Right lobe of liver (tissue), 4 donors: Measurements from ENCODE around the gene CHCHD1.

Experiments used
- CTCF ChIP-seq, 4 donors: fragments of 200-600 bp in 3 of 4; fragments of 450-650 bp in 1 of 4; IDR thresholded peaks; one replicate each; pipeline versions ENCODE4 v1.5.1 to v1.8.0; 2016 to 2022; ENCODE audit warnings: antibody characterized with exemption in 4 of 4, mild to moderate bottlenecking in 2 of 4
- POLR2A ChIP-seq: fragments of 450-650 bp; IDR thresholded peaks from one replicate; pipeline ENCODE4 v1.6.1; 2017; ENCODE audit warnings: antibody characterized with exemption, mild to moderate bottlenecking
- donor health status: DM: no; HTN: no; CAD: no.
- donor health status: DM: no; HTN: no; CAD: no.
- donor health status: DM: no; HTN: yes; CAD: no.

GRCh38 chr10:73782749-73783085, 869 bp downstream of the CHCHD1 start:
- TF ChIP-seq CTCF (IDR thresholded peaks at IDR 0.05): no peak
- no peak for TF ChIP-seq POLR2A
